ENCODE measurements around the gene KRT7. TPM values are rescaled to one million over a fixed set of nuclear protein-coding genes. Genes with fewer than 3 reads are reported as not detected.
"Not testable (repeated sequence)": the region's sequence is repeated elsewhere in the genome, so short reads cannot be mapped to it uniquely, and the experiment has no call there.

The KRT7 gene
- total RNA-seq, 2 donors from 2014 or later: 24.1 to 105 TPM

DNA sequence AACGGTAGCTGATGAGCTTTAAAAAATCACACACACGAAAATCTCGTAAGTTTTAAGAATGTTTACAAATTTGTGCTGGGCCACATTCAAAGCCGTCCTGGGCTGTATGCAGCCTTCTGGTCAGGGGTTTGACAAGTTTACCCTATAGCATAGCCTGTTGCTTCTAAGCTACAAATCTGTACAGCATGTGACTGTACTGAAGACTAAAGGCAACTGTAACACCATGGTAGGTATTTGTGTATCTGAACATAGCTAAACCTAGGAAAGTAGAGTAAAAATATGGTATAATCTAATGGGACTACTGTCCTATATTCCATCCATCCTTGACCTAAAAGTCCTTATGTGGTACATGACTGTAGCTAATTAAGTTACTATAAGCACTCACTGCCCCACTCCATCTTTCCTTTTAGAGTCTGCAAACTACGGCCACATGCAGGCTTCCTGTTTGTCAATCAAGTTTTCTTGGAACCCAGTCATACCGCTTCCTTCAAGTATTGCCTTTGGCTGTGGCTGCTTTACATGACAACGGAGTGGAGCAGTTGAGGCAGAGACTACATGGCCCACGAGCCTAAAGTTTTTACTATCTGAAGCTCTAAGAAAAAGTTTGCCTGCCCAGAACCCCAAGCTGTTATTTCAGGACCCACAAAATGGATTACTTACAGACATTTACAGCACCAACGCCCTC lies 18.5 kb downstream of the KRT7 start:
- ATAC-seq (ENCODE audit: insufficient number of reproducible peaks, low FRiP score, low read depth) (no peak), DNase-seq (ENCODE audit: low spot score) (no peak)
- Histone ChIP-seq H3K4me3 (no peak overlapping the region), H3K9me3 (no peaks in the 10 kb centered on the region), H3K27me3 (replicated peaks; ENCODE audit: insufficient read depth) (no peaks in the 10 kb centered on the region), H3K4me1 (ENCODE audit: control insufficient read depth in 1 of 2, low read depth in 2 of 2) (peaks cover 31 to 36% of the 10 kb centered on the region in 2 donors), H3K27ac (no peak overlapping the region), H3K36me3 (no peaks in the 10 kb centered on the region)
- TF ChIP-seq, protein P1, sequence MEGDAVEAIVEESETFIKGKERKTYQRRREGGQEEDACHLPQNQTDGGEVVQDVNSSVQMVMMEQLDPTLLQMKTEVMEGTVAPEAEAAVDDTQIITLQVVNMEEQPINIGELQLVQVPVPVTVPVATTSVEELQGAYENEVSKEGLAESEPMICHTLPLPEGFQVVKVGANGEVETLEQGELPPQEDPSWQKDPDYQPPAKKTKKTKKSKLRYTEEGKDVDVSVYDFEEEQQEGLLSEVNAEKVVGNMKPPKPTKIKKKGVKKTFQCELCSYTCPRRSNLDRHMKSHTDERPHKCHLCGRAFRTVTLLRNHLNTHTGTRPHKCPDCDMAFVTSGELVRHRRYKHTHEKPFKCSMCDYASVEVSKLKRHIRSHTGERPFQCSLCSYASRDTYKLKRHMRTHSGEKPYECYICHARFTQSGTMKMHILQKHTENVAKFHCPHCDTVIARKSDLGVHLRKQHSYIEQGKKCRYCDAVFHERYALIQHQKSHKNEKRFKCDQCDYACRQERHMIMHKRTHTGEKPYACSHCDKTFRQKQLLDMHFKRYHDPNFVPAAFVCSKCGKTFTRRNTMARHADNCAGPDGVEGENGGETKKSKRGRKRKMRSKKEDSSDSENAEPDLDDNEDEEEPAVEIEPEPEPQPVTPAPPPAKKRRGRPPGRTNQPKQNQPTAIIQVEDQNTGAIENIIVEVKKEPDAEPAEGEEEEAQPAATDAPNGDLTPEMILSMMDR (IDR thresholded peaks at IDR 0.05): no peak

DNA sequence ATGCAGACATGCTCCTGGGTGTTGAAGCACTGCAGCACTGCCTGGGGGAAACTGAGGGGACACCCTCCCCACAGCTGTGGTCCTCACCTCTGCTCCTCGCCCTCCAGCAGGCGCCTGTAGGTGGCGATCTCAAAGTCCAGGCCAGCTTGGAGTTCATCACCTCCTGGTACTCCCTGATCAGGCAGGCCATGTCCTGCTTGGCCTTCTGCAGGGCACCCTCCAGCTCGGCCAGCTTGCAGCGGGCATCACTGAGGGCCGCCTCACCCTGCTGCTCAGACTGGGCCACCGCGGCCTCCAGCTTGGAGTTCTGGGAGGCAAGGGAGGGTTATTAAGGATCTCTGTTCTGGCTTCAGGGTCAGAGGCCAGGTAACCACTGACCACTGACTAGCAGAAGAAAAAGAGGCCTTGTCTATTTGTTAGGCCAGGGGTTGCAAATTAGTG lies 19.2 kb downstream of the KRT7 start:
- ATAC-seq (ENCODE audit: insufficient number of reproducible peaks, low FRiP score, low read depth); H3K9me3 ChIP-seq; H3K27me3 ChIP-seq (replicated peaks; ENCODE audit: insufficient read depth); DNase-seq (ENCODE audit: low spot score); H3K36me3 ChIP-seq; H3K27ac ChIP-seq; H3K4me3 ChIP-seq: not testable (repeated sequence)
- H3K4me1 ChIP-seq (ENCODE audit: control insufficient read depth in 1 of 2, low read depth in 2 of 2): peaks cover 27 to 29% of the 10 kb centered on the region in 2 donors

DNA sequence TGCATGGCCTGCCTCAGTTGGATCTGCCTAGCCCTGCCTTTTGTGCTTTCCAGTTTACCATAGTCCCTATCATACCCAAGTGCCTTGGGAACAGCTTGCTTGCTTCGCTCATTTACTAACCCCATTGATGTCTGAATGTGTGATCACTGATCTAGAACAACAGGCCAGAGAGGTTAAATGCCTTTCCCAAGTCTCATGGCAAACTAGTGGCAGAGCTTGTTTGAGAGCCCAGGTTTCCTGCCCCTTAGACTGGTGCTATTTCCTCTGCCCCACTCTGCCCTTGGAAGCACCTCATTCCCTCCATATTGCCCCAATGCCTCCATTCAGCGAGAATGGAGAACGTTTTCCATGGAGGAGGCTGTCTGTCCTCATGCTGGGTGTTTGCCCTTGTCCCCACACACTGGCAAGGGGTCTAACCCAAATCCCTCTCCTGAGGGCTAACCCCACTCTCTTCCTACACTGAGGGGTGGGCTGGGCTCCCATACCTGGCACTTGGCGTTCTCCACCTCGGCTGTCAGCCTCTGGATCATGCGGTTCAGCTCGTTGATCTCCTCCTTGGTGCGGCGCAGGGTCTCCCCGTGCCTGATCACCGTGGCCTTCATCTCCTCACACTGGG lies 19.8 kb downstream of the KRT7 start:
- H3K9me3 ChIP-seq: no peaks in the 10 kb centered on the region
- TF ChIP-seq, protein P1 (IDR thresholded peaks at IDR 0.05): no peak
- H3K36me3 ChIP-seq: no peaks in the 10 kb centered on the region
- no peak overlapping the region for H3K4me3 ChIP-seq
- H3K27ac ChIP-seq: no peak overlapping the region
- DNase-seq (ENCODE audit: low spot score) (no peak), ATAC-seq (ENCODE audit: insufficient number of reproducible peaks, low FRiP score, low read depth) (no peak)
- no peaks in the 10 kb centered on the region for H3K27me3 ChIP-seq (replicated peaks; ENCODE audit: insufficient read depth)
- H3K4me1 ChIP-seq (ENCODE audit: control insufficient read depth in 1 of 2, low read depth in 2 of 2): peaks cover 21 to 23% of the 10 kb centered on the region in 2 donors

DNA sequence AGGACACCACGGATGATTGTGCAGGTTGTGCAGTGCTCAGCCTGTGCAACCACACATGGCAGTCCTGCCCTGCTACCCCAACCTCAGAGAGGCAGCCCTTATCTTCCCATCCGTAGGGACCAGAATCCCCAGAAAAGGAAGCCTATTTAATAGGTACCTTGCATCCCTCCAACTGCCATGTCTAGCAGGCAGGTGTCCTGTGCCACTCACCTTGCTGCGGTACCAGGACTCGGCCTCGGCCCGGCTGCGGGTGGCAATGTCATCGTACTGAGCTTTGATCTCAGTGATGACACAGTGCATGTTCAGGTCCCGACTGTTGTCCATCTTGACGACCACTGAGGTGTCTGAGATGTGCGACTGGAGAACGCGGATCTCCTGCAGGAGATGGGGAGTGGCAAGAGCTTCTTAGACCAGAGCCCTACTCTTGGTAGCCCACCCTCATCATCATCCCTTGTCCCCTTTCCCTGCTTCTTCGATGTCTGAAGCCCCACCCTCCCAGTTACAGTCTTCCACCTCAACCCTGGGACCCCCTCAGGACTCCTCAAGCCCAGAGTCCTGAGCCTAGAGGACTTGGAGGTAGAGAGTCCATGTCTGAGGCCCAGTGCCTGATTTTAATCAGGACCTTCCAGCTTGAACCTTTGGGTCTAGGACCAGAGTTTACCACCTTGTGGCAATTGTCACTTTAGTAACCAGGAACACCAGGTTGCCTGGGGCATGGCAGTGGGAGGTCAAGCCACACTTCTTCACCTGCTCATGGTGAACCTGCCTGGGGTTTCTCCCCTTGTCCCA lies 20.5 kb downstream of the KRT7 start:
- no peaks in the 10 kb centered on the region for H3K9me3 ChIP-seq
- H3K36me3 ChIP-seq: no peaks in the 10 kb centered on the region
- DNase-seq (ENCODE audit: low spot score) (no peak), ATAC-seq (ENCODE audit: insufficient number of reproducible peaks, low FRiP score, low read depth) (no peak)
- no peaks in the 10 kb centered on the region for H3K27me3 ChIP-seq (replicated peaks; ENCODE audit: insufficient read depth)
- H3K27ac ChIP-seq: no peak overlapping the region
- TF ChIP-seq, protein P1 (IDR thresholded peaks at IDR 0.05): no peak
- H3K4me1 ChIP-seq (ENCODE audit: control insufficient read depth in 1 of 2, low read depth in 2 of 2): peaks cover 15 to 20% of the 10 kb centered on the region in 2 donors
- no peak overlapping the region for H3K4me3 ChIP-seq

DNA sequence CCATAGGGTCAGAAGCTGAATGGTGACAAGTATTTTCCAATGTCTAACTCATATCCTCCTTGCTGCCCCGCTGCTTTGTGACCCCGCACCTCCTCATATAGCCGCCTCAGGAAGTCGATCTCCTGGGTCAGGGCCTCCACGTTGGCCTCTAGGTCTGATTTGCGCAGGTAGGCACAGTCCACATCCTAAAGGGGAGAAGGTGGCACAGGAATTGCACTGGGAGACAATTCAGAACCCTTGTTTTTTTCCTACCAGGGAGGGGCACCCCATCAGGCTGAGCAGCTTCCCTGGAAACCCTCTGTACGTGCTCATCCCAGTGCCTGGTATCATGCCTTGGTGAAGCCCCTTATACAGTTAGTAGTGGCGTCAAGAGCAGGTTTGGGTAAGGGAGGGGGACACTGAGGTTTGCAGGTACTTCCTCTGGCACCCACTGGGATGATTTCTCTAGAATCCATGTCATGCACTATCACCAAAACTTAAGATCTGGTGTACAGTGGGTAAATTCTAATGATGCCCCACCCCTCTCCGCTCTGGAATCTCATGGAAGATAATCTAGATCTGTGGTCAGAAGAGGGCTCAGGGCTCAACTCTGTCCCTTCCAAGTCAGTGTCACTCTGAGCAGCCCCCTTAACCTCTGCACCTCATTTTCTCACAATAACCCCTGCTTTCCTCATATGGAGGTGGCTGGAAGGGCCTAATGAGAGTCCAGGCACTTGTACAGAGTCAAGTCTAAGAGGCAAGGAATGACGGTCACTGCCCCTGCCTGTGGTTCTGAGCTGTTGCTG lies 21.3 kb downstream of the KRT7 start:
- ATAC-seq (ENCODE audit: insufficient number of reproducible peaks, low FRiP score, low read depth): no peak
- no peaks in the 10 kb centered on the region for H3K27me3 ChIP-seq (replicated peaks; ENCODE audit: insufficient read depth)
- DNase-seq (ENCODE audit: low spot score): no peak

More for the DNA sequence above, 21.3 kb downstream of the KRT7 start:
- peaks cover 13 to 16% of the 10 kb centered on the region in 2 donors for H3K4me1 ChIP-seq (ENCODE audit: control insufficient read depth in 1 of 2, low read depth in 2 of 2)
- H3K9me3 ChIP-seq: no peaks in the 10 kb centered on the region
- no peaks in the 10 kb centered on the region for H3K36me3 ChIP-seq
- H3K4me3 ChIP-seq: no peak overlapping the region
- H3K27ac ChIP-seq: no peak overlapping the region
- TF ChIP-seq, protein P1 (IDR thresholded peaks at IDR 0.05): no peak

Measured in thoracic aorta (tissue), 2 donors.